SJCRH30 (cell line): ENCODE measurements around the gene RHEB. TPM values are rescaled to one million over a fixed set of nuclear protein-coding genes. Genes with fewer than 3 reads are reported as not detected.

Experiments used
- DNase-seq, 2 experiments: peaks; one replicate each; pipeline ENCODE4 v3.0.0-alpha.2; 2015 to 2020
- H3K27ac ChIP-seq: fragments of 250-450 bp; sonication (Bioruptor Pico); 2 replicates; pipeline ENCODE4 v1.5.1; 2020; ENCODE audit warnings: mild to moderate bottlenecking, moderate library complexity
- H3K27me3 ChIP-seq: fragments of 250-450 bp; sonication (Bioruptor Pico); 2 replicates; pipeline ENCODE4 v1.5.1; 2020; ENCODE audit warnings: mild to moderate bottlenecking, moderate library complexity
- H3K36me3 ChIP-seq: fragments of 250-450 bp; sonication (Bioruptor Pico); 2 replicates; pipeline ENCODE4 v1.5.1; 2020; ENCODE audit warnings: mild to moderate bottlenecking, moderate library complexity
- H3K4me1 ChIP-seq: fragments of 250-450 bp; sonication (Bioruptor Pico); 2 replicates; pipeline ENCODE4 v1.5.1; 2020; ENCODE audit warnings: mild to moderate bottlenecking, moderate library complexity
- H3K4me3 ChIP-seq: fragments of 250-450 bp; sonication (Bioruptor Pico); 2 replicates; pipeline ENCODE4 v1.5.1; 2020; ENCODE audit warnings: mild to moderate bottlenecking, moderate library complexity
- H3K9me3 ChIP-seq: fragments of 250-450 bp; sonication (Bioruptor Pico); replicated peaks from 2 replicates; pipeline ENCODE4 v1.5.1; 2020; ENCODE audit warnings: mild to moderate bottlenecking, moderate library complexity
- total RNA-seq: library from RNA; depleted of rRNA; stranded (reverse); fragments of >200 nt; shearing (Covaris generic); gene quantifications from 2 replicates; pipeline ENCODE4 v1.2.3, GENCODE V29; 2014

RHEB gene
- total RNA-seq, 1 experiment from 2014 or later, result 149 TPM

- Histone ChIP-seq H3K4me3 (peak overlapping the region; percentile 98), H3K36me3 (0 out of 2 replicates have a peak, but pooled peaks cover 6% of the 10 kb centered on the region), H3K27me3 (no peaks in the 10 kb centered on the region), H3K9me3 (peaks cover 2% of the 10 kb centered on the region; the same call in 1 of the 2 replicates), H3K27ac (no peak overlapping the region), H3K4me1 (no peaks in the 10 kb centered on the region)
- DNase-seq, result no peak
These were observed 2.0 kb downstream of the RHEB start for GRCh38 chr7:151517601-151518104.

- no peak overlapping the region for H3K27ac ChIP-seq
- H3K4me3 ChIP-seq, result no peak overlapping the region
- 0 out of 2 replicates have a peak, but pooled peaks cover 6% of the 10 kb centered on the region for H3K36me3 ChIP-seq
- no peaks in the 10 kb centered on the region for H3K27me3 ChIP-seq
- no peak for DNase-seq
- H3K4me1 ChIP-seq, result no peaks in the 10 kb centered on the region
- peaks cover 2% of the 10 kb centered on the region; the same call in 1 of the 2 replicates for H3K9me3 ChIP-seq
These were observed 4.5 kb downstream of the RHEB start for GRCh38 chr7:151515276-151515565.

GRCh38 chr7:151514461-151515275 is 5.0 kb downstream of the RHEB start:
- Histone ChIP-seq H3K4me1 (no peaks in the 10 kb centered on the region), H3K27me3 (no peaks in the 10 kb centered on the region), H3K4me3 (no peak overlapping the region), H3K27ac (no peak overlapping the region), H3K9me3 (peaks cover 2% of the 10 kb centered on the region; the same call in 1 of the 2 replicates), H3K36me3 (0 out of 2 replicates have a peak, but pooled peaks cover 6% of the 10 kb centered on the region)
- DNase-seq, result no peak

GRCh38 chr7:151513133-151513532 is 6.6 kb downstream of the RHEB start:
- Histone ChIP-seq H3K36me3 (0 out of 2 replicates have a peak, but pooled peaks cover 6% of the 10 kb centered on the region), H3K27ac (no peak overlapping the region), H3K4me3 (no peak overlapping the region), H3K4me1 (no peaks in the 10 kb centered on the region), H3K27me3 (no peaks in the 10 kb centered on the region), H3K9me3 (peaks cover 2% of the 10 kb centered on the region; the same call in 1 of the 2 replicates)
- DNase-seq, result no peak

GRCh38 chr7:151512353-151512752 is 7.3 kb downstream of the RHEB start:
- Histone ChIP-seq H3K36me3 (0 out of 2 replicates have a peak, but pooled peaks cover 6% of the 10 kb centered on the region), H3K4me3 (no peak overlapping the region), H3K27ac (no peak overlapping the region), H3K27me3 (no peaks in the 10 kb centered on the region), H3K9me3 (peaks cover 2% of the 10 kb centered on the region; the same call in 1 of the 2 replicates), H3K4me1 (no peaks in the 10 kb centered on the region)
- no peak for DNase-seq

- H3K4me3 ChIP-seq, result no peak overlapping the region
- no peaks in the 10 kb centered on the region for H3K4me1 ChIP-seq
- H3K27me3 ChIP-seq, result no peaks in the 10 kb centered on the region
- 0 out of 2 replicates have a peak, but pooled peaks cover 6% of the 10 kb centered on the region for H3K36me3 ChIP-seq
- peaks cover 2% of the 10 kb centered on the region; the same call in 1 of the 2 replicates for H3K9me3 ChIP-seq
- no peak overlapping the region for H3K27ac ChIP-seq
- no peak for DNase-seq
These were observed 7.7 kb downstream of the RHEB start for GRCh38 chr7:151511946-151512345.

- H3K4me1 ChIP-seq, result no peaks in the 10 kb centered on the region
- no peak overlapping the region for H3K27ac ChIP-seq
- DNase-seq, result no peak
- 0 out of 2 replicates have a peak, but pooled peaks cover 6% of the 10 kb centered on the region for H3K36me3 ChIP-seq
- H3K9me3 ChIP-seq, result peaks cover 2% of the 10 kb centered on the region; the same call in 1 of the 2 replicates
- H3K27me3 ChIP-seq, result no peaks in the 10 kb centered on the region
- no peak overlapping the region for H3K4me3 ChIP-seq
These were observed 8.4 kb downstream of the RHEB start for GRCh38 chr7:151511270-151511669.

- Histone ChIP-seq H3K4me1 (no peaks in the 10 kb centered on the region), H3K36me3 (0 out of 2 replicates have a peak, but pooled peaks cover 6% of the 10 kb centered on the region), H3K27ac (no peak overlapping the region), H3K4me3 (no peak overlapping the region), H3K9me3 (peaks cover 2% of the 10 kb centered on the region; the same call in 1 of the 2 replicates), H3K27me3 (no peaks in the 10 kb centered on the region)
- no peak for DNase-seq
These were observed 9.9 kb downstream of the RHEB start for GRCh38 chr7:151509670-151510333.

GRCh38 chr7:151508991-151509390 is 10.7 kb downstream of the RHEB start:
- DNase-seq, result no peak
- Histone ChIP-seq H3K4me3 (no peak overlapping the region), H3K4me1 (no peaks in the 10 kb centered on the region), H3K9me3 (peaks cover 1% of the 10 kb centered on the region; the same call in 1 of the 2 replicates), H3K27me3 (no peaks in the 10 kb centered on the region), H3K27ac (no peak overlapping the region), H3K36me3 (no peaks in the 10 kb centered on the region)

GRCh38 chr7:151507806-151508205 is 11.9 kb downstream of the RHEB start:
- no peaks in the 10 kb centered on the region for H3K4me1 ChIP-seq
- no peak for DNase-seq
- no peaks in the 10 kb centered on the region for H3K27me3 ChIP-seq
- H3K9me3 ChIP-seq, result no peaks in the 10 kb centered on the region
- H3K27ac ChIP-seq, result no peak overlapping the region
- no peaks in the 10 kb centered on the region for H3K36me3 ChIP-seq
- no peak overlapping the region for H3K4me3 ChIP-seq

GRCh38 chr7:151506901-151507382 is 12.8 kb downstream of the RHEB start:
- Histone ChIP-seq H3K27me3 (no peaks in the 10 kb centered on the region), H3K4me3 (no peak overlapping the region), H3K4me1 (no peaks in the 10 kb centered on the region), H3K36me3 (no peaks in the 10 kb centered on the region), H3K9me3 (no peaks in the 10 kb centered on the region), H3K27ac (no peak overlapping the region)
- DNase-seq, result no peak

GRCh38 chr7:151505836-151506468 is 13.7 kb downstream of the RHEB start:
- Histone ChIP-seq H3K4me3 (no peak overlapping the region), H3K36me3 (no peaks in the 10 kb centered on the region), H3K9me3 (no peaks in the 10 kb centered on the region), H3K27ac (no peak overlapping the region), H3K4me1 (no peaks in the 10 kb centered on the region), H3K27me3 (no peaks in the 10 kb centered on the region)
- no peak for DNase-seq

GRCh38 chr7:151505433-151505832 is 14.3 kb downstream of the RHEB start:
- Histone ChIP-seq H3K4me1 (no peaks in the 10 kb centered on the region), H3K36me3 (no peaks in the 10 kb centered on the region), H3K9me3 (no peaks in the 10 kb centered on the region), H3K4me3 (no peak overlapping the region), H3K27ac (no peak overlapping the region), H3K27me3 (no peaks in the 10 kb centered on the region)
- no peak for DNase-seq

GRCh38 chr7:151504715-151505326 is 14.9 kb downstream of the RHEB start:
- Histone ChIP-seq H3K36me3 (peaks cover 5% of the 10 kb centered on the region; the same call in 1 of the 2 replicates), H3K9me3 (no peaks in the 10 kb centered on the region), H3K4me1 (no peaks in the 10 kb centered on the region), H3K27ac (no peak overlapping the region), H3K27me3 (no peaks in the 10 kb centered on the region), H3K4me3 (no peak overlapping the region)
- no peak for DNase-seq
